ENCODE data around the gene EXOC3. TPM values are rescaled to one million over a fixed set of nuclear protein-coding genes. Genes with fewer than 3 reads are reported as not detected.

EXOC3 gene
- total and polyA plus RNA-seq, 2 experiments from 2014 or later, result 39.9 to 40.9 TPM

DNA sequence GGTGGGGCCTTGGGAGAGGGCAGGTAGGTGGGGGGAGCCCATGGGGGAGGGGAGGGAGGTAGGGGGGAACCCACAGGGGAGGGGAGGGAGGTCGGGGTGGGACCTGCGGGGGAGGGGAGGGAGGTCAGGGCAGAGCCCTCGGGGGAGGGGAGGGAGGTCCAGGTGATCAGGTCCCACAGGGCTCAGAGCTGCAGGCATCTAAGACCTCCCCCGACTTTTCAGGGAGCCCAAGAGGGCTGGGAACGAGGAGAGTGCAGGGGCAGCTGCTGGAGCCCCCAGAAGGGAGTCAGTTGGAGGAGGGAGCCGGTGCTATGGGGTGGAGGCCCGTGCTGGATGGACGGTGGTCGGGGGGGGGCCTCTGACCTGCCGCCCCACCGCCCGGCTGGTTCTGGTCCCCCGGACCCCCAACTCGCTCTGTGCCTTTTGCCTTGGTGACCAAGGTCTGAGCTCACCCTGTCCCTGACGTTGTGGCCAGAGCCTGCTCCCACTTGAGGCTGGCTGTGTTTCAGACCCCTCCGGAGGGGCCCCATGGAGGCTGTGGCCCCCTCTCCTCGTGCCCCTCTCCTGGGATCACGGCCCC, 49.4 kb downstream of the EXOC3 start:
- in situ Hi-C loops (cut with MboI), result no loop called here
- no peak for DNase-seq
- Histone ChIP-seq H3F3A (ENCODE audit: insufficient read depth) (no peaks in the 10 kb centered on the region), H3K4me1 (ENCODE audit: insufficient read depth) (no peaks in the 10 kb centered on the region; the same call in 1 of the 2 replicates), H3K79me2 (ENCODE audit: insufficient read depth) (no peaks in the 10 kb centered on the region), H3K4me3 (no peak overlapping the region), H3K4me2 (ENCODE audit: unreplicated experiment) (no peak overlapping the region), H2AFZ (no peak overlapping the region), H3K27me3 (replicated peaks; ENCODE audit: insufficient read depth) (peaks cover 21% of the 10 kb centered on the region; the same call in 1 of the 2 replicates), H3K27ac (no peak overlapping the region), H3K9me2 (ENCODE audit: insufficient read depth) (no peaks in the 10 kb centered on the region), H3K9me3 (ENCODE audit: low read depth) (no peaks in the 10 kb centered on the region), H3K9ac (no peak overlapping the region), H4K20me1 (ENCODE audit: insufficient read depth) (no peaks in the 10 kb centered on the region), H3K36me3 (ENCODE audit: low read depth) (no peaks in the 10 kb centered on the region)
- no peak for TF ChIP-seq EZH2phosphoT487 (IDR thresholded peaks at IDR 0.05; ENCODE audit: insufficient read depth, low read depth)
- TF ChIP-seq EZH2 (IDR thresholded peaks at IDR 0.05; ENCODE audit: insufficient read depth, poor library complexity, severe bottlenecking), result no peak
- WGBS, 2 experiments (ENCODE audit: low coverage in 1 of 2, low lambda C conversion rate in 2 of 2, missing lambda C conversion rate in 2 of 2), result 10 to 13% methylated on average over 6 to 9 of the region's 18 CpGs

DNA sequence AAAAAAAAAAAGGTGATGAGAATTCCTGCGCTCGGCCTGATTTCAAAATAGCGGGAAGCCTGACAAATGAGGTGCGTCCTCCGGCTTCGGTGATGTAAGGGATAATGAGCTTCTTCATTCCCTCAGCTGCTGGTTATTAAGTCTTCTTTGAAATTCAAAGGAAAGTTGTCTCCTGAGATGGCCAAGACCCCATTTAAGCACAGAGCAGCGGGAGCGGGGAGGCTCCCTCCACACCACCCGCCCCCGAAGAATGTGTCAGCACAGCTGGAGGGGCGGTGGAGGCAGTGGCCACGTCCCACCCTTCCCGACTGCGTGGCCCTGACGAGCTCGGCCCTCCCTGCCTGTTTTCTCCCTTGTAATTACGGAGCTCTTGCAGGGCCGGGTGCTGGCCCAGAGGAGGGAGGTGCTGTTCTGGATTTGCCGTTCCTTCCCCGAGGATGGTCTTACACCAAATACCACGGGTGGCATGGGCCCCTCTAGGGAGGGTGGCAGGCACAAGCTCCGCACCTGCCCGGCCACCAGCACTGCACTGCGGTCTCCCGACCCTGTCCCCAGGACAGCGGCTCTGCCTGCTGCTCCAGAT, 50.2 kb downstream of the EXOC3 start:
- Histone ChIP-seq H3K9me2 (ENCODE audit: insufficient read depth) (no peaks in the 10 kb centered on the region), H2AFZ (no peak overlapping the region), H3K4me2 (ENCODE audit: unreplicated experiment) (no peak overlapping the region), H3K9me3 (ENCODE audit: low read depth) (no peaks in the 10 kb centered on the region), H3K36me3 (ENCODE audit: low read depth) (no peaks in the 10 kb centered on the region), H4K20me1 (ENCODE audit: insufficient read depth) (no peaks in the 10 kb centered on the region), H3K27ac (no peak overlapping the region), H3K4me1 (ENCODE audit: insufficient read depth) (no peaks in the 10 kb centered on the region; the same call in 1 of the 2 replicates), H3K27me3 (replicated peaks; ENCODE audit: insufficient read depth) (peaks cover 21% of the 10 kb centered on the region; the same call in 1 of the 2 replicates), H3F3A (ENCODE audit: insufficient read depth) (no peaks in the 10 kb centered on the region), H3K79me2 (ENCODE audit: insufficient read depth) (no peaks in the 10 kb centered on the region), H3K4me3 (no peak overlapping the region), H3K9ac (no peak overlapping the region)
- in situ Hi-C loops (cut with MboI), result no loop called here
- peak; percentile 60 for DNase-seq
- TF ChIP-seq EZH2 (IDR thresholded peaks at IDR 0.05; ENCODE audit: insufficient read depth, poor library complexity, severe bottlenecking) (no peak), EZH2phosphoT487 (IDR thresholded peaks at IDR 0.05; ENCODE audit: insufficient read depth, low read depth) (no peak)
- WGBS, 2 experiments (ENCODE audit: low coverage in 1 of 2, low lambda C conversion rate in 2 of 2, missing lambda C conversion rate in 2 of 2), result 22 to 29% methylated on average over 26 of the region's 26 CpGs

DNA sequence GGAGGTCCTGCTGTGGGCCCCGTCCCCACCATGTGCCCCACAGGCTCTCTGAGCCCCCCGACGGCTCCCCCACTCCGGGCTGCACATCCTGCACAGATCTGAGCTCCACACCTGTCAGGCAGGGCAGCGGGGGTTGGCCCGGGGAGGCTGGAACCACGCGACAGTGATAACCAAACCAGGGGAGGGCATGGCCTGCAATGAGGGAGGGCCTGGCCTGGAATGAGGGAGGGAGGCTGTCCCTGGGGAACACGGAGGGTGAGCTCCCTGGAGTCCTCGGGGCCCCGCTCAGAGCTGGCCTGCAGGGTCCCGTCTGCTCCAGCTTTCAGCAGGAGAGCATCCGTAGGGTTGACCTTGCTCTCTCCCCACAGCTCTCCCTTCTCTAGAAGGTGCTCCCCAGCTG, 50.8 kb downstream of the EXOC3 start:
- no peaks in the 10 kb centered on the region for H4K20me1 ChIP-seq (ENCODE audit: insufficient read depth)
- WGBS, 2 experiments (ENCODE audit: low coverage in 1 of 2, low lambda C conversion rate in 2 of 2, missing lambda C conversion rate in 2 of 2), result 45 to 57% methylated on average over 11 to 12 of the region's 13 CpGs
- peaks cover 21% of the 10 kb centered on the region; the same call in 1 of the 2 replicates for H3K27me3 ChIP-seq (replicated peaks; ENCODE audit: insufficient read depth)
- H3K9me3 ChIP-seq (ENCODE audit: low read depth), result no peaks in the 10 kb centered on the region
- H3K27ac ChIP-seq, result no peak overlapping the region
- H3K4me1 ChIP-seq (ENCODE audit: insufficient read depth), result no peaks in the 10 kb centered on the region; the same call in 1 of the 2 replicates
- in situ Hi-C loops (cut with MboI), result no loop called here
- H2AFZ ChIP-seq, result no peak overlapping the region
- no peak overlapping the region for H3K4me3 ChIP-seq
- H3K79me2 ChIP-seq (ENCODE audit: insufficient read depth), result no peaks in the 10 kb centered on the region
- DNase-seq, result no peak
- H3F3A ChIP-seq (ENCODE audit: insufficient read depth), result no peaks in the 10 kb centered on the region
- H3K9ac ChIP-seq, result no peak overlapping the region
- H3K9me2 ChIP-seq (ENCODE audit: insufficient read depth), result no peaks in the 10 kb centered on the region
- H3K4me2 ChIP-seq (ENCODE audit: unreplicated experiment), result no peak overlapping the region
- no peak for TF ChIP-seq EZH2 (IDR thresholded peaks at IDR 0.05; ENCODE audit: insufficient read depth, poor library complexity, severe bottlenecking)
- H3K36me3 ChIP-seq (ENCODE audit: low read depth), result no peaks in the 10 kb centered on the region

DNA sequence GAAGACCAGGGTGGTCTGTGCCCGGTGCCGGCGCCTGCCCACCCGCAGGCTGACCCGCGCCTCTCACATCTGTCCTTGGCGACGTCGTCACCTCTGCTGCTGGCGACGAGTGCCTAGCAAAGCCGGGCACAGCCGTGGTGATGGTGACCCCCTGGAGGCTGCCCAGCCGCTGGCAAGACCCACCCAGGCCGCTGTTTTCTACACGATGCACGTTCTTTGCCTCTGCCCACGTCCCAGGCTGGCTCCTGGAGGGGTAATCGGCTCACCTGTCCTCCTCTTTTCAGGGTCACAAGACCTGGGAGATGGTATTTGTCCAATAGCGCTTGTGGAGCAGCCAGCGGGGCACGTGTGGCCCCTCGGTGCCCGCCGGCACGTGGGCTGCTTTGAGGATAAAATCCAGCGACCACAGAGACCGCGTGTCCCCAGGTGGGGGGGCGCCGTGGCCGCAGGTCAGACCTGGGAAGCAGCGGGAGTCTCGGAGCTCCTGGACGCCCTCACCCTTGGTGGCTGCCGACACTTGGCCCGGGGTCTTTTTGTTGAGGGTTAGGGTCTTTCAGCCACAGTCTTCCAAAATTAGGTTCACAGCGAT, 51.8 kb downstream of the EXOC3 start:
- 86% methylated on average over 36 to 37 of the region's 38 CpGs for WGBS, 2 experiments (ENCODE audit: low coverage in 1 of 2, low lambda C conversion rate in 2 of 2, missing lambda C conversion rate in 2 of 2)
- H3K4me1 ChIP-seq (ENCODE audit: insufficient read depth), result no peaks in the 10 kb centered on the region; the same call in 1 of the 2 replicates
- no peak overlapping the region for H2AFZ ChIP-seq
- H3K4me2 ChIP-seq (ENCODE audit: unreplicated experiment), result no peak overlapping the region
- peaks cover 24% of the 10 kb centered on the region; the same call in 1 of the 2 replicates for H3K27me3 ChIP-seq (replicated peaks; ENCODE audit: insufficient read depth)
- H3K9ac ChIP-seq, result no peak overlapping the region
- no peaks in the 10 kb centered on the region for H4K20me1 ChIP-seq (ENCODE audit: insufficient read depth)
- no peaks in the 10 kb centered on the region for H3F3A ChIP-seq (ENCODE audit: insufficient read depth)
- TF ChIP-seq EZH2phosphoT487 (IDR thresholded peaks at IDR 0.05; ENCODE audit: insufficient read depth, low read depth) (no peak), EZH2 (IDR thresholded peaks at IDR 0.05; ENCODE audit: insufficient read depth, poor library complexity, severe bottlenecking) (no peak)
- H3K79me2 ChIP-seq (ENCODE audit: insufficient read depth), result no peaks in the 10 kb centered on the region
- no peak overlapping the region for H3K27ac ChIP-seq
- no peaks in the 10 kb centered on the region for H3K9me3 ChIP-seq (ENCODE audit: low read depth)
- H3K36me3 ChIP-seq (ENCODE audit: low read depth), result no peaks in the 10 kb centered on the region
- in situ Hi-C loops (cut with MboI), result no loop called here
- no peaks in the 10 kb centered on the region for H3K9me2 ChIP-seq (ENCODE audit: insufficient read depth)
- no peak overlapping the region for H3K4me3 ChIP-seq
- no peak for DNase-seq

Measured in GM23248 (cell line).